Measurements from ENCODE around the gene FMNL2.
"Not testable (repeated sequence)": the region's sequence is repeated elsewhere in the genome, so short reads cannot be mapped to it uniquely, and the experiment has no call there.

FMNL2 gene

GRCh38 chr2:152379089-152379488 is 44.1 kb downstream of the FMNL2 start:
- no peak for DNase-seq

- DNase-seq: no peak
Measured at GRCh38 chr2:152380261-152381055, 45.5 kb downstream of the FMNL2 start.

GRCh38 chr2:152383702-152384101 is 48.7 kb downstream of the FMNL2 start:
- DNase-seq: no peak

- DNase-seq: no peak
Measured at GRCh38 chr2:152384992-152385391, 50.0 kb downstream of the FMNL2 start.

- DNase-seq: no peak
Measured at GRCh38 chr2:152385650-152386049, 50.7 kb downstream of the FMNL2 start.

GRCh38 chr2:152386266-152386665 is 51.3 kb downstream of the FMNL2 start:
- no peak for DNase-seq

GRCh38 chr2:152387041-152387440 is 52.1 kb downstream of the FMNL2 start:
- DNase-seq: no peak

- not testable (repeated sequence) for DNase-seq
Measured at GRCh38 chr2:152388269-152388668, 53.3 kb downstream of the FMNL2 start.

- no peak for DNase-seq
Measured at GRCh38 chr2:152389483-152389882, 54.5 kb downstream of the FMNL2 start.

- no peak for DNase-seq
Measured at GRCh38 chr2:152390837-152391236, 55.9 kb downstream of the FMNL2 start.

GRCh38 chr2:152391318-152391717 is 56.3 kb downstream of the FMNL2 start:
- no peak for DNase-seq

- DNase-seq: no peak
Measured at GRCh38 chr2:152393377-152393776, 58.4 kb downstream of the FMNL2 start.

GRCh38 chr2:152394326-152394725 is 59.4 kb downstream of the FMNL2 start:
- no peak for DNase-seq

GRCh38 chr2:152395103-152395502 is 60.1 kb downstream of the FMNL2 start:
- DNase-seq: no peak

- no peak for DNase-seq
Measured at GRCh38 chr2:152395572-152395971, 60.6 kb downstream of the FMNL2 start.

GRCh38 chr2:152396051-152396511 is 61.1 kb downstream of the FMNL2 start:
- no peak for DNase-seq

GRCh38 chr2:152396763-152397162 is 61.8 kb downstream of the FMNL2 start:
- DNase-seq: no peak

- no peak for DNase-seq
Measured at GRCh38 chr2:152399003-152399402, 64.0 kb downstream of the FMNL2 start.

- no peak for DNase-seq
Measured at GRCh38 chr2:152400607-152401214, 65.7 kb downstream of the FMNL2 start.

GRCh38 chr2:152402780-152403759 is 68.1 kb downstream of the FMNL2 start:
- no peak for DNase-seq

GRCh38 chr2:152405206-152406118 is 70.5 kb downstream of the FMNL2 start:
- DNase-seq: no peak
